K562 (cell line): ENCODE data around the gene TMEM217. TPM values are rescaled to one million over a fixed set of nuclear protein-coding genes. Genes with fewer than 3 reads are reported as not detected.
A peak's percentile ranks its signal among the peaks of the same experiment; 100 is the strongest.

Source experiments
- CREB3L1 ChIP-seq: fragments of 450-650 bp; IDR thresholded peaks from 2 replicates; pipeline ENCODE4 v1.6.1; 2014; ENCODE audit warnings: low read depth, mild to moderate bottlenecking, moderate library complexity, borderline replicate concordance
- CTCFL ChIP-seq: IDR thresholded peaks from 2 replicates; pipeline ENCODE4 v1.6.1; 2011; ENCODE audit warnings: borderline replicate concordance, low read depth, mild to moderate bottlenecking, moderate library complexity, low read length; ENCODE audit not compliant: insufficient read depth, poor library complexity, severe bottlenecking
- HDAC1 ChIP-seq, 2 experiments: fragments of 450-650 bp; IDR thresholded peaks; 2 replicates each; pipeline ENCODE4 v1.6.1; 2016 to 2017; ENCODE audit warnings: inconsistent platforms in 1 of 2, mild to moderate bottlenecking in 1 of 2, moderate library complexity in 1 of 2
- HNRNPH1 ChIP-seq: fragments of 200-400 bp; formaldehyde crosslinking; optimal IDR thresholded peaks from 2 replicates; pipeline ENCODE3; 2017; ENCODE audit warnings: low read depth, mild to moderate bottlenecking, low read length, moderate library complexity
- JUN ChIP-seq, 2 experiments: sonication (generic) in 1 of 2; formaldehyde crosslinking in 1 of 2; IDR thresholded peaks; 2 replicates each; pipeline versions ENCODE4 v1.6.1 to v1.8.0; 2012 to 2022; ENCODE audit warnings: borderline replicate concordance in 2 of 2, mild to moderate bottlenecking in 2 of 2, improper control_type of control experiment in 1 of 2, low read depth in 1 of 2, low read length in 1 of 2, missing genetic modification reagents in 1 of 2
- KDM4B ChIP-seq, 2 experiments: fragments of 450-650 bp in 1 of 2; sonication (generic) in 1 of 2; IDR thresholded peaks; 2 replicates each; pipeline ENCODE4 v1.6.1; 2016 to 2017; ENCODE audit warnings: borderline replicate concordance in 2 of 2, antibody characterized with exemption in 1 of 2, low read depth in 1 of 2, mild to moderate bottlenecking in 1 of 2
- LCOR ChIP-seq: sonication (generic); formaldehyde crosslinking; IDR thresholded peaks from 2 replicates; pipeline ENCODE4 v1.8.0; 2022; ENCODE audit warnings: mild to moderate bottlenecking, missing genetic modification reagents
- SAFB2 ChIP-seq: fragments of 200-400 bp; formaldehyde crosslinking; IDR thresholded peaks from 2 replicates; pipeline ENCODE4 v1.6.1; 2018; ENCODE audit warnings: borderline replicate concordance, low read length, low read depth, moderate library complexity; ENCODE audit not compliant: severe bottlenecking
- STAT6 ChIP-seq: sonication (generic); formaldehyde crosslinking; IDR thresholded peaks from 2 replicates; pipeline ENCODE4 v1.8.1; 2023; ENCODE audit warnings: mild to moderate bottlenecking, missing genetic modification reagents
- TCF3 ChIP-seq: sonication (generic); formaldehyde crosslinking; IDR thresholded peaks from 2 replicates; pipeline ENCODE4 v1.4.0; 2020; ENCODE audit warnings: mild to moderate bottlenecking, missing genetic modification reagents
- THRB ChIP-seq: fragments of 450-650 bp; formaldehyde crosslinking; conservative IDR thresholded peaks from 2 replicates; pipeline ENCODE4 v1.4.0; 2022; ENCODE audit warnings: mild to moderate bottlenecking, missing genetic modification characterization
- ZBTB12 ChIP-seq: fragments of 250-450 bp; sonication (Bioruptor Pico); IDR thresholded peaks from 2 replicates; pipeline ENCODE4 v1.4.0; 2020
- ZNF263 ChIP-seq: sonication (generic); formaldehyde crosslinking; IDR thresholded peaks from 2 replicates; pipeline ENCODE4 v1.8.0; 2022; ENCODE audit warnings: mild to moderate bottlenecking, missing genetic modification reagents, borderline replicate concordance
- ZNF644 ChIP-seq: fragments of 200-800 bp; sonication (Bioruptor generic); IDR thresholded peaks from 2 replicates; pipeline ENCODE4 v1.6.1; 2016; ENCODE audit warnings: low read depth, missing genetic modification characterization, missing compliant biosample characterization
- polyA plus RNA-seq, 8 experiments: library from polyadenylated mRNA; depleted of rRNA in 4 of 8; stranded (reverse) in 5 of 8; unstranded in 3 of 8; fragments of >200 nt; fragmentation: Nextera tagmentation in 2 of 8; fragmentation: Illumina TruSeq in 1 of 8; extraction: Ambion mirVana in 2 of 8; extraction: Trizol in 1 of 8; gene quantifications; 2 replicates each; pipeline versions ENCODE4 v1.2.1 to v1.2.3, GENCODE V29; 2011 to 2014; ENCODE audit warnings: inconsistent platforms in 1 of 8, missing spikeins in 1 of 8
- total RNA-seq, 7 experiments: library from RNA; depleted of rRNA in 6 of 7; stranded (reverse); fragments of >200 nt in 6 of 7; fragmentation: Illumina TruSeq in 2 of 7; extraction: Trizol in 2 of 7; gene quantifications; 2 replicates each; pipeline versions ENCODE4 v1.2.1 to v1.2.3, GENCODE V29; 2011 to 2021; ENCODE audit warnings: low replicate concordance in 1 of 7

Gene TMEM217
- total and polyA plus RNA-seq, 9 of the 15 experiments (the other 6 are each of a cell fraction or from before 2014, with no cell fraction given), result 1.3 to 8.0 (median 1.9) TPM

GRCh38 chr6:37175332-37176267, 82.3 kb downstream of the TMEM217 start (continued):
- TF ChIP-seq HDAC1 (IDR thresholded peaks at IDR 0.05) (peak in 1 of 2 experiments; percentile 43; a peak in 1 of 4 replicates), LCOR (CRISPR knock-in tag) (no peak), HNRNPH1 (no peak), CREB3L1 (no peak), KDM4B (IDR thresholded peaks at IDR 0.05; ENCODE audit: borderline replicate concordance in 2 of 2, low read depth in 1 of 2) (no peak), ZNF644 (no peak), ZBTB12 (peak; percentile 5; the same call in 1 of the 2 replicates), TCF3 (CRISPR knock-in tag) (no peak; the same call in 1 of the 2 replicates), SAFB2 (no peak), STAT6 (no peak), JUN (IDR thresholded peaks at IDR 0.05; ENCODE audit: borderline replicate concordance, low read depth, low read length) (no peak), JUN (CRISPR knock-in tag; IDR thresholded peaks at IDR 0.05; ENCODE audit: borderline replicate concordance) (no peak), THRB (CRISPR knock-in tag) (peak; percentile 67; the same call in 1 of the 2 replicates), CTCFL (no peak), ZNF263 (CRISPR knock-in tag) (no peak)
